ENCODE results near the gene PREX1. TPM values are rescaled to one million over a fixed set of nuclear protein-coding genes. Genes with fewer than 3 reads are reported as not detected.

Gene PREX1
- total RNA-seq, 1 donor: 14.1 TPM

DNA sequence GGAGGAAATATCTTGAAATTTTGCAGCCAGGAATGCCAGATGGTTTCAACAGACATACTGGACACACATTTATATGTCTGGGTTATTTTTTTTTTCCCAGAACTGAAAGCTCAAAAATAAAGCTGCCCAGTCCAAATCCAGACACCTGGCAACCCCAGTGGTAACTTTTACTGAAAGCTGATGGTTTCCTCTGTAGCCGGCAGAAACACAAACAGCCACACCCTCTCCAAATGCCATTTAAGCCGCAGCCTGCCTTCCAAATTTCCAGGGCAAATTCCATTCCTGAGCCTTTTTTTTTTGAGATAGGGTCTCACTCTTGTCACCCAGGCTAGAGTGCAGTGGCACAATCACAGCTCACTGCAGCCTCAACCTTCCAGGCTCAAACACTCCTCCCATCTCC, 6.5 kb upstream of the PREX1 start:
- H3K27ac ChIP-seq (ENCODE audit: low read depth, low read length): no peak overlapping the region
- no peak overlapping the region for H3K4me2 ChIP-seq (ENCODE audit: insufficient read depth, low read length)
- H3K27me3 ChIP-seq (ENCODE audit: insufficient read depth, low read length): peaks cover 4% of the 10 kb centered on the region
- no peak for DNase-seq (ENCODE audit: insufficient read length, low spot score, missing footprints)
- no peak for TF ChIP-seq CTCF (IDR thresholded peaks at IDR 0.05; ENCODE audit: extremely low read depth, low read depth, low read length)
- no peaks in the 10 kb centered on the region for H3K79me2 ChIP-seq (ENCODE audit: insufficient read depth, low read length)
- H2AFZ ChIP-seq (ENCODE audit: low read length): no peak overlapping the region
- H3K36me3 ChIP-seq (ENCODE audit: insufficient read depth, low read length): no peaks in the 10 kb centered on the region
- H3K4me3 ChIP-seq (ENCODE audit: insufficient read depth, low read length): no peak overlapping the region
- H4K20me1 ChIP-seq (ENCODE audit: insufficient read depth, low read length): no peaks in the 10 kb centered on the region
- peaks cover 11% of the 10 kb centered on the region for H3K4me1 ChIP-seq (ENCODE audit: insufficient read depth, low read length)
- no peaks in the 10 kb centered on the region for H3K9me3 ChIP-seq (ENCODE audit: low read depth, low read length)

DNA sequence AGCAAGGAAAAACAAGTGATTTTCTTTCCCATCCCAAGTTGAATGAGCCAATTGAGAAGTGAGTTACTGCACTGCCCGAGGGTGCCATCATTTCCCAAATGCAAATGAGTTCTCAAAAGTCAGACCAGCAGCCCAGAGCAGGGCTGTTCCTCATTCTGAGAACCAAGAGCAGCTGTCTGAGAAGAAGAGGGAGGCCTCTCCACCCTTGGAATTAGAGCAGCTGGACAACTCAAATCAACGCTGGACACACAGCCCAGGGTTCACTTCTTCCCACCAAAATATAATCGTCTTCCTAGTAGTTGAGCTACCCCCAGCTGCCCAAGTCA, 4.6 kb upstream of the PREX1 start:
- no peak overlapping the region for H3K4me3 ChIP-seq (ENCODE audit: insufficient read depth, low read length)
- H2AFZ ChIP-seq (ENCODE audit: low read length): no peak overlapping the region
- no peaks in the 10 kb centered on the region for H4K20me1 ChIP-seq (ENCODE audit: insufficient read depth, low read length)
- peaks cover 4% of the 10 kb centered on the region for H3K27me3 ChIP-seq (ENCODE audit: insufficient read depth, low read length)
- peaks cover 11% of the 10 kb centered on the region for H3K4me1 ChIP-seq (ENCODE audit: insufficient read depth, low read length)
- H3K36me3 ChIP-seq (ENCODE audit: insufficient read depth, low read length): no peaks in the 10 kb centered on the region
- no peaks in the 10 kb centered on the region for H3K79me2 ChIP-seq (ENCODE audit: insufficient read depth, low read length)
- H3K27ac ChIP-seq (ENCODE audit: low read depth, low read length): no peak overlapping the region
- no peak for TF ChIP-seq CTCF (IDR thresholded peaks at IDR 0.05; ENCODE audit: extremely low read depth, low read depth, low read length)
- H3K4me2 ChIP-seq (ENCODE audit: insufficient read depth, low read length): peak overlapping the region; percentile 17
- H3K9me3 ChIP-seq (ENCODE audit: low read depth, low read length): no peaks in the 10 kb centered on the region
- peak; percentile 51 for DNase-seq (ENCODE audit: insufficient read length, low spot score, missing footprints)

- Histone ChIP-seq H3K27ac (ENCODE audit: low read depth, low read length) (no peak overlapping the region), H3K36me3 (ENCODE audit: insufficient read depth, low read length) (no peaks in the 10 kb centered on the region), H3K4me1 (ENCODE audit: insufficient read depth, low read length) (peaks cover 14% of the 10 kb centered on the region), H3K9me3 (ENCODE audit: low read depth, low read length) (no peaks in the 10 kb centered on the region), H3K4me2 (ENCODE audit: insufficient read depth, low read length) (peak overlapping the region; percentile 17), H2AFZ (ENCODE audit: low read length) (no peak overlapping the region), H4K20me1 (ENCODE audit: insufficient read depth, low read length) (no peaks in the 10 kb centered on the region), H3K27me3 (ENCODE audit: insufficient read depth, low read length) (peaks cover 4% of the 10 kb centered on the region), H3K79me2 (ENCODE audit: insufficient read depth, low read length) (no peaks in the 10 kb centered on the region), H3K4me3 (ENCODE audit: insufficient read depth, low read length) (no peak overlapping the region)
- DNase-seq (ENCODE audit: insufficient read length, low spot score, missing footprints): peak; percentile 89
- TF ChIP-seq CTCF (IDR thresholded peaks at IDR 0.05; ENCODE audit: extremely low read depth, low read depth, low read length): no peak
Observed at GRCh38 chr20:48831718-48832404, 4.1 kb upstream of the PREX1 start.

DNA sequence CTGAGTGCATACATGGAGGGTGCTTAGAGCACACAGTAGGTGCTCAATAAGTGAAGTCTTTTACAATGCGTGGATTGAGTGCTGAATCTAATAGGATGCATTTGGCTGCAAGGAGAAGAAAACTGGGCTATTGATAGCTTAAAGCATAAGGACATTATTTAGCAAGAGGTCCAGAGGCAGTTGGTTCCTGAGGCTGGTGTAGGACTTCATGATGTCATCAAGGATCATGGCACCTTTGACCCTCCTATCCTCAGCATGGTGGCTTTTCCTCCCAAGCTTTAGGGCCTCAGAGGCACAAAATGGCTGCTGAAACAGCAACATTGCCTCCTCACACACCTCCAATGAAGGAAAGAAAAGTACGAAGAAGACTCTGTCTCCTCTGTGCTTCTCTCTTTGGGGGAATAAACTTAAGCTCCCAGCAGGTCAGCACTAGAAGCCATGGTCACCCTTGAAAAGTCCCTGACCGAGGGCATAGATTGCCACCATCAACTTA, 3.1 kb upstream of the PREX1 start:
- no peak for TF ChIP-seq CTCF (IDR thresholded peaks at IDR 0.05; ENCODE audit: extremely low read depth, low read depth, low read length)
- Histone ChIP-seq H4K20me1 (ENCODE audit: insufficient read depth, low read length) (no peaks in the 10 kb centered on the region), H3K79me2 (ENCODE audit: insufficient read depth, low read length) (no peaks in the 10 kb centered on the region), H3K4me3 (ENCODE audit: insufficient read depth, low read length) (no peak overlapping the region), H3K4me1 (ENCODE audit: insufficient read depth, low read length) (peaks cover 21% of the 10 kb centered on the region), H2AFZ (ENCODE audit: low read length) (no peak overlapping the region), H3K27ac (ENCODE audit: low read depth, low read length) (no peak overlapping the region), H3K9me3 (ENCODE audit: low read depth, low read length) (no peaks in the 10 kb centered on the region), H3K27me3 (ENCODE audit: insufficient read depth, low read length) (peaks cover 4% of the 10 kb centered on the region), H3K36me3 (ENCODE audit: insufficient read depth, low read length) (no peaks in the 10 kb centered on the region), H3K4me2 (ENCODE audit: insufficient read depth, low read length) (no peak overlapping the region)
- DNase-seq (ENCODE audit: insufficient read length, low spot score, missing footprints): no peak

All from osteoblast (primary cell).